HepG2 (cell line): ENCODE data around the gene DENND11. TPM values are rescaled to one million over a fixed set of nuclear protein-coding genes. Genes with fewer than 3 reads are reported as not detected.

ENCODE experiments used
- ATAC-seq: fragments of 200-7000 bp; cut with Tn5 transposase; 3 replicates; pipeline ENCODE4 v1.9.1; 2020; ENCODE audit warnings: mild to moderate bottlenecking, moderate library complexity
- BruUV-seq: library from RNA; stranded (reverse); fragments of 400-500 nt; replicated peaks from 2 replicates; lab custom pipeline; 2021; lab: Mats Ljungman, UMichigan
- CTCF ChIA-PET: fragments of 300-600 bp; formaldehyde crosslinking; extraction: SDS; loops from one replicate; lab custom pipeline; 2021; ENCODE audit warnings: low total read pairs, inconsistent platforms, low intra/inter-chr PET ratio; lab: Yijun Ruan, JAX
- POLR2A ChIA-PET: fragments of 350-600 bp; sonication (Branson Sonifier 250); formaldehyde crosslinking; loops from one replicate; lab custom pipeline; 2020; ENCODE audit warnings: antibody characterized with exemption, inconsistent platforms; lab: Yijun Ruan, JAX
- DNase-seq: peaks from one replicate; pipeline ENCODE4 v3.0.0-alpha.2; 2015; ENCODE audit warnings: low spot score
- FAIRE-seq: peaks from 3 replicates; lab custom pipeline; 2011; peaks lifted over from hg19 to GRCh38; lab: Jason Lieb, UNC
- H2AFZ ChIP-seq: one replicate; pipeline ENCODE4 v1.6.1; 2011; ENCODE audit warnings: low read length, inconsistent platforms
- H3K27ac ChIP-seq: fragments of 300-600 bp; 3 replicates; pipeline ENCODE4 v1.8.0; 2011; ENCODE audit warnings: mixed run types, mild to moderate bottlenecking, mixed read lengths, low read length, inconsistent platforms; ENCODE audit not compliant: insufficient read depth; ENCODE audit errors: extremely low read length
- H3K27me3 ChIP-seq, 2 experiments: fragments of 200-600 bp in 1 of 2; 2 replicates in 1 of 2; 3 replicates in 1 of 2; pipeline versions ENCODE4 v1.6.0 to v1.8.0; 2011; ENCODE audit warnings: low read length in 2 of 2, mild to moderate bottlenecking in 2 of 2, moderate library complexity in 2 of 2, inconsistent platforms in 1 of 2; ENCODE audit not compliant: insufficient read depth in 2 of 2, control insufficient read depth in 1 of 2
- H3K36me3 ChIP-seq, 2 experiments: fragments of 200-600 bp in 1 of 2; replicated peaks in 1 of 2; 2 replicates in 1 of 2; 3 replicates in 1 of 2; pipeline versions ENCODE4 v1.5.1 to v1.8.0; 2011; ENCODE audit warnings: low read length in 2 of 2, inconsistent platforms in 1 of 2; ENCODE audit not compliant: insufficient read depth in 2 of 2, control insufficient read depth in 1 of 2
- H3K4me1 ChIP-seq: 2 replicates; pipeline ENCODE4 v1.5.1; 2012; ENCODE audit warnings: low read length, inconsistent platforms; ENCODE audit not compliant: insufficient read depth
- H3K4me2 ChIP-seq: 2 replicates; pipeline ENCODE4 v1.6.0; 2011; ENCODE audit warnings: low read depth, low read length, inconsistent platforms
- H3K4me3 ChIP-seq, 3 experiments: fragments of 200-600 bp in 1 of 3; sonication (generic), shearing (Covaris generic) in 1 of 3; replicated peaks in 1 of 3; 2 replicates each; pipeline ENCODE4 v1.5.1; 2011 to 2016; ENCODE audit warnings: low read length in 3 of 3, inconsistent platforms in 2 of 3, low read depth in 2 of 3, mild to moderate bottlenecking in 2 of 3, control low read depth in 1 of 3, mixed read lengths in 1 of 3; ENCODE audit not compliant: insufficient read depth in 1 of 3
- H3K79me2 ChIP-seq: one replicate; pipeline ENCODE4 v1.6.1; 2011; ENCODE audit warnings: low read length, inconsistent platforms; ENCODE audit not compliant: insufficient read depth
- H3K9ac ChIP-seq: 2 replicates; pipeline ENCODE4 v1.6.0; 2011; ENCODE audit warnings: mild to moderate bottlenecking, low read depth, low read length, inconsistent platforms; ENCODE audit not compliant: insufficient read depth
- H3K9me3 ChIP-seq: 2 replicates; pipeline ENCODE4 v1.5.1; 2012; ENCODE audit warnings: mild to moderate bottlenecking, low read length
- H4K20me1 ChIP-seq: 2 replicates; pipeline ENCODE4 v1.6.0; 2011; ENCODE audit warnings: inconsistent platforms, mild to moderate bottlenecking, low read length, moderate library complexity; ENCODE audit not compliant: insufficient read depth
- AGO2 ChIP-seq: fragments of 200-400 bp; formaldehyde crosslinking; optimal IDR thresholded peaks from 2 replicates; pipeline ENCODE3; 2017; ENCODE audit warnings: mild to moderate bottlenecking, low read depth, low read length, moderate library complexity
- HOXA3 ChIP-seq: sonication (generic); formaldehyde crosslinking; IDR thresholded peaks from 2 replicates; pipeline ENCODE4 v1.5.0; 2020; ENCODE audit warnings: missing genetic modification reagents
- MBD4 ChIP-seq: IDR thresholded peaks from 2 replicates; pipeline ENCODE4 v1.6.1; 2012; ENCODE audit warnings: low read length, inconsistent platforms, borderline replicate concordance
- MBNL3 ChIP-seq: fragments of 250-450 bp; sonication (Bioruptor Pico); conservative IDR thresholded peaks from 2 replicates; pipeline ENCODE4 v1.8.0; 2022; ENCODE audit warnings: mild to moderate bottlenecking, inconsistent platforms
- SALL2 ChIP-seq: sonication (generic); formaldehyde crosslinking; IDR thresholded peaks from 2 replicates; pipeline ENCODE4 v1.8.1; 2023; ENCODE audit warnings: mild to moderate bottlenecking, missing genetic modification reagents, inconsistent platforms
- ZBTB44 ChIP-seq: sonication (generic); formaldehyde crosslinking; IDR thresholded peaks from 2 replicates; pipeline ENCODE4 v1.4.0; 2020; ENCODE audit warnings: missing genetic modification reagents
- ZNF510 ChIP-seq: sonication (generic); formaldehyde crosslinking; IDR thresholded peaks from 2 replicates; pipeline ENCODE4 v1.4.0; 2020; ENCODE audit warnings: low read depth, mild to moderate bottlenecking, missing genetic modification reagents
- ZSCAN21 ChIP-seq: sonication (generic); formaldehyde crosslinking; IDR thresholded peaks from 2 replicates; pipeline ENCODE4 v1.8.0; 2022; ENCODE audit warnings: mild to moderate bottlenecking, missing genetic modification reagents, moderate library complexity, borderline replicate concordance
- WGBS: methylation state at CpG from one replicate; pipeline ENCODE4 v1.1.6; 2017; ENCODE audit warnings: low lambda C conversion rate; 5-methylcytosine and 5-hydroxymethylcytosine counted together
- in situ Hi-C: cut with HindIII; loops from 2 replicates; pipeline ENCODE4 v1.10.0; 2017; ENCODE audit warnings: low pct_unique_long_range_greater_than_20kb; ENCODE audit not compliant: extremely low pct_ligation_motif_present
- intact Hi-C: fragments of 100-400 bp; cut with micrococcal nuclease; formaldehyde crosslinking; loops from one replicate; pipeline ENCODE4 v1.10.0; 2022; ENCODE audit not compliant: unreplicated experiment
- polyA plus RNA-seq, 8 experiments: library from polyadenylated mRNA; depleted of rRNA in 3 of 8; stranded (reverse) in 7 of 8; unstranded in 1 of 8; fragments of >200 nt; fragmentation: Illumina TruSeq in 4 of 8; extraction: Trizol in 4 of 8; gene quantifications; 2 replicates each; pipeline versions ENCODE4 v1.2.1 to v1.2.3, GENCODE V29; 2011 to 2016; ENCODE audit warnings: low read depth in 4 of 8, missing spikeins in 1 of 8, mixed read lengths in 1 of 8; ENCODE audit not compliant: insufficient read depth in 1 of 8
- total RNA-seq, 5 experiments: library from RNA; depleted of rRNA; stranded (reverse); fragments of >200 nt; fragmentation: Illumina TruSeq; extraction: Trizol; gene quantifications; 2 replicates each; pipeline ENCODE4 v1.2.3, GENCODE V29; 2016; ENCODE audit warnings: low read depth in 1 of 5
- TF ChIP-seq, protein P1 (sequence below): sonication (generic); formaldehyde crosslinking; IDR thresholded peaks from 2 replicates; pipeline ENCODE4 v1.5.0; 2020; ENCODE audit warnings: mild to moderate bottlenecking, missing genetic modification reagents

Gene DENND11
- total and polyA plus RNA-seq, 2 of the 13 experiments (the other 11 are each of a cell fraction or from before 2014, with no cell fraction given), result 7.1 to 10.5 TPM

- ChIA-PET POLR2A (no interaction called here), CTCF (no interaction called here)
- no peaks in the 10 kb centered on the region for H3K9me3 ChIP-seq
- no TSS peak for BruUV-seq
- H3K27me3 ChIP-seq, result no peaks in the 10 kb centered on the region
- 95% methylated on average over 5 of the region's 5 CpGs for WGBS
- intact Hi-C loops (no loop called here), in situ Hi-C loops (no loop called here)
- ATAC-seq, result no peak
- H3K79me2 ChIP-seq, result no peaks in the 10 kb centered on the region
- H4K20me1 ChIP-seq, result 0 out of 2 replicates have a peak, but pooled peaks cover 6% of the 10 kb centered on the region
- no peak for TF ChIP-seq ZNF510
- TF ChIP-seq HOXA3 (CRISPR knock-in tag), result no peak
- no peak for TF ChIP-seq ZBTB44 (CRISPR knock-in tag)
- no peak for TF ChIP-seq MBNL3
- TF ChIP-seq MBD4, result no peak
- no peak for TF ChIP-seq SALL2 (CRISPR knock-in tag)
- TF ChIP-seq, protein P1, sequence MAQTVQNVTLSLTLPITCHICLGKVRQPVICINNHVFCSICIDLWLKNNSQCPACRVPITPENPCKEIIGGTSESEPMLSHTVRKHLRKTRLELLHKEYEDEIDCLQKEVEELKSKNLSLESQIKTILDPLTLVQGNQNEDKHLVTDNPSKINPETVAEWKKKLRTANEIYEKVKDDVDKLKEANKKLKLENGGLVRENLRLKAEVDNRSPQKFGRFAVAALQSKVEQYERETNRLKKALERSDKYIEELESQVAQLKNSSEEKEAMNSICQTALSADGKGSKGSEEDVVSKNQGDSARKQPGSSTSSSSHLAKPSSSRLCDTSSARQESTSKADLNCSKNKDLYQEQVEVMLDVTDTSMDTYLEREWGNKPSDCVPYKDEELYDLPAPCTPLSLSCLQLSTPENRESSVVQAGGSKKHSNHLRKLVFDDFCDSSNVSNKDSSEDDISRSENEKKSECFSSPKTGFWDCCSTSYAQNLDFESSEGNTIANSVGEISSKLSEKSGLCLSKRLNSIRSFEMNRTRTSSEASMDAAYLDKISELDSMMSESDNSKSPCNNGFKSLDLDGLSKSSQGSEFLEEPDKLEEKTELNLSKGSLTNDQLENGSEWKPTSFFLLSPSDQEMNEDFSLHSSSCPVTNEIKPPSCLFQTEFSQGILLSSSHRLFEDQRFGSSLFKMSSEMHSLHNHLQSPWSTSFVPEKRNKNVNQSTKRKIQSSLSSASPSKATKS (CRISPR knock-in tag), result no peak
- no peak for TF ChIP-seq AGO2
- no peak for TF ChIP-seq ZSCAN21 (CRISPR knock-in tag)
- H3K4me2 ChIP-seq, result no peak overlapping the region
- H3K27ac ChIP-seq, result no peak overlapping the region
- no peak overlapping the region for H2AFZ ChIP-seq
- no peak for FAIRE-seq
- H3K4me3 ChIP-seq, result no peak overlapping the region
- H3K36me3 ChIP-seq, result peaks cover 2 to 9% of the 10 kb centered on the region in 2 experiments; a peak in 3 of 5 replicates
- H3K9ac ChIP-seq, result no peak overlapping the region
- H3K4me1 ChIP-seq, result peaks cover 31% of the 10 kb centered on the region
- no peak for DNase-seq
Observed at GRCh38 chr7:141688043-141688442, 13.9 kb downstream of the DENND11 start.
